Measurements from ENCODE around the gene CDH22. TPM values are rescaled to one million over a fixed set of nuclear protein-coding genes. Genes with fewer than 3 reads are reported as not detected.

The CDH22 gene
- total RNA-seq, 3 donors from 2014 or later: 0.13 to 0.32 (median 0.19) TPM

DNA sequence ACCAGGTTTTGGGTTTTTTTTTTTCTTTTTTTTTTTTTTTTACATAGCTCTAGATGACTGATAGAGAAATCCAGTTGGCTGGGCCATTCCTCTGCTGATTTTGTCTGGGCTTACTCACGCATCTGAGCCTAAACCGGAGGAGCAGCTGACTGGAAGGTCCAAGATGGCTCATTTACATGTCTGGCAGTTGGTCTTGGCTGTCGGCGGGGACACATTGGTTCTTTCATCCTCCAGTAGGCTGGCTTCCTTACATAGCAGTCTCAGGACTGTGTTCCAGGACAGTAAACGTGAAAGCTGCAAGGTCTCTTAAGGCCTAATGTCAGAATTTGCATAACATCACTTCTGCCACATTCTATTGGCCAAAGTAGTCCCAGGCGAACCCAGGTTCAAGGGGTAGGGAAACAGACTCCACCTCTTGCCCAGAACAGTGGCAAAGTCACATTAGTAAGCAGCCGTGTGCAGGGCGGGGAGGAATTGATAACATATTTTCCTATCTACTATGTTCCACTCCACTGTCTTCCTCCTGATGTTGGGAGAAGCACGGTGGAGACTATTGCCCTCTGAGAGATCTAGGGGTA is 87.0 kb downstream of the CDH22 start:
- H3K4me1 ChIP-seq (ENCODE audit: low read depth): no peaks in the 10 kb centered on the region
- intact Hi-C loops (cut with DNase I, micrococcal nuclease): no loop called here
- no peak for ATAC-seq

DNA sequence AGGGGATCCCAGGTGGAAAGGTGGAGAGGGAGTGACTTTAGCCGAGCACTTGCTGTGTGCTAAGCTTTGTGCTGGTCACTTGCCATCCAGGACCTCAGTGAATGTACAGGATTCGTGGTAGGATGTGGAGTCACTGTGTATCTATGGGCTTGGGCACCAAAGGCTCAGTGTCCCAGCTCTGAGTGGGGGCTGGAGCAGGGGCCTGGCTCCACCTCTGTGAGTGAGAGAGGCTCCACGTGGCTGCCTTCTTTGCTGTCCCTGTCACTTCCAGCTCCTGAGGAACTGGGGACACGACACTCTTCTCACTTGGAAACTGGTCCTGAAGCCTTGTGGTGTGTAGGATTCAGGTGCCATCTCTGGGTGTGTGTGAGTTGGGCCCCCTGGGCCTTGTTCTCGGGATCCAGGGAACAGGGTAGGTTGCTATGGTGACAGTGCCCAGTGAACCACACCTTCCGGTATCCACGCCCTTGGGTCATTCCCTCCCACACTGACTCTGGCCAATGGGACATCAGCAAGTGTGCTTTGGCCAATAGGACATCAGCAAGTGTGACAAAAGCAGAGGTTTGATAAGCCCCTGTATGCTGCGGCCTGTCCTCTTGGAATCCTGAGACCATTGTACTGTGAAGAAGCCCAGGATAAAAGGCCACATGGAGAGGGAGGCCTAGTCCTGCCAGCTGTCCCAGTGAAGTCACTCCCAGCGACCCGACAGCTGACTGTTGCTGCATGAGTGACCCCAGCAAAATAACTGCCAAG is 87.7 kb downstream of the CDH22 start:
- H3K4me3 ChIP-seq: no peak overlapping the region
- DNase-seq (no peak), ATAC-seq (peak; percentile 59)
- TF ChIP-seq, protein P1, sequence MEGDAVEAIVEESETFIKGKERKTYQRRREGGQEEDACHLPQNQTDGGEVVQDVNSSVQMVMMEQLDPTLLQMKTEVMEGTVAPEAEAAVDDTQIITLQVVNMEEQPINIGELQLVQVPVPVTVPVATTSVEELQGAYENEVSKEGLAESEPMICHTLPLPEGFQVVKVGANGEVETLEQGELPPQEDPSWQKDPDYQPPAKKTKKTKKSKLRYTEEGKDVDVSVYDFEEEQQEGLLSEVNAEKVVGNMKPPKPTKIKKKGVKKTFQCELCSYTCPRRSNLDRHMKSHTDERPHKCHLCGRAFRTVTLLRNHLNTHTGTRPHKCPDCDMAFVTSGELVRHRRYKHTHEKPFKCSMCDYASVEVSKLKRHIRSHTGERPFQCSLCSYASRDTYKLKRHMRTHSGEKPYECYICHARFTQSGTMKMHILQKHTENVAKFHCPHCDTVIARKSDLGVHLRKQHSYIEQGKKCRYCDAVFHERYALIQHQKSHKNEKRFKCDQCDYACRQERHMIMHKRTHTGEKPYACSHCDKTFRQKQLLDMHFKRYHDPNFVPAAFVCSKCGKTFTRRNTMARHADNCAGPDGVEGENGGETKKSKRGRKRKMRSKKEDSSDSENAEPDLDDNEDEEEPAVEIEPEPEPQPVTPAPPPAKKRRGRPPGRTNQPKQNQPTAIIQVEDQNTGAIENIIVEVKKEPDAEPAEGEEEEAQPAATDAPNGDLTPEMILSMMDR (IDR thresholded peaks at IDR 0.05): no peak
- H3K36me3 ChIP-seq (ENCODE audit: low read depth): no peaks in the 10 kb centered on the region
- intact Hi-C loops (cut with DNase I, micrococcal nuclease): no loop called here
- no peaks in the 10 kb centered on the region for H3K9me3 ChIP-seq
- no peaks in the 10 kb centered on the region for H3K4me1 ChIP-seq (ENCODE audit: low read depth)

More for the DNA sequence above, 87.0 kb downstream of the CDH22 start:
- Histone ChIP-seq H3K9me3 (no peaks in the 10 kb centered on the region), H3K4me3 (no peak overlapping the region), H3K36me3 (ENCODE audit: low read depth) (no peaks in the 10 kb centered on the region)
- TF ChIP-seq, protein P1 (IDR thresholded peaks at IDR 0.05): no peak
- DNase-seq: no peak

DNA sequence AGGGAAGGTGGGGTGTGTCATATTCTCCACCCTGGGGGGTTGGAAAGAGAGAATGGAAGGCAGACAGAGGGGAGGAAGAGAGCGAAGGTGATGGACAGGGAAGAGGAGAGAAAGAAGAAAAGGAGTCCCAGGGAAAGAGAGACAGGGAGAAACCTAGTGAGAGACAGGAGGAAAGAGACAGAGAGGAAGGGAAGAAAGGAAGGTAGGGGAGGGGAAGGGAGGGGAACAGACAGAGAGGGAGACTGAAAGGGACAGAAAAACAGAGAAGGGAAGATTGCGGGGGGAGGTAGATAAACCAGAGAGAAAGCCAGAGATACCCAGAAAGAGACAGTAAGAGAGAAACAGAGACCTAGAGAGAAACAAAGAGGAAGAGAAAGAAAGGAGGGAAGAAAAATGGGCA is 88.4 kb downstream of the CDH22 start:
- intact Hi-C loops (cut with DNase I, micrococcal nuclease): no loop called here
- TF ChIP-seq, protein P1 (IDR thresholded peaks at IDR 0.05): no peak
- Histone ChIP-seq H3K9me3 (no peaks in the 10 kb centered on the region), H3K4me3 (no peak overlapping the region), H3K4me1 (ENCODE audit: low read depth) (no peaks in the 10 kb centered on the region), H3K36me3 (ENCODE audit: low read depth) (no peaks in the 10 kb centered on the region)
- DNase-seq: no peak
- ATAC-seq: no peak

DNA sequence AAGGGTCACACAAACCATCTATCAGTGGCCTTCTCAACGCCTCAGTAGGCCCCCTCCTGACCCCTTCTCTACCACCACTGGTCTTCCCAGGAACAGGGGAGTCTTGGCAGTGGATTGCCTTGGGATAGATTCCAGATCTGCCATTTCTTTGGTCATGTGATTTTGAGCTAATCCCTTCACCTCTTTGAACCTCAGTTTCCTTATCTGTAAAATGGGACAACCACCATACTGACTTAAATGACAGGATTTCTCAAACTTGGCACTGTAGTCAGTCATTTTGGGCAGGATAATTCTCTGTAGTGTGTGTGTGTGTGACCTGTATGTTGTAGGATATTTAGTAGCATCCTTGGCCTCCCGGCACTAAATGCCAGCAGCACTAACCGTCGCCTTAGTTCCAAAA is 89.1 kb downstream of the CDH22 start:
- TF ChIP-seq, protein P1 (IDR thresholded peaks at IDR 0.05): no peak
- Histone ChIP-seq H3K4me1 (ENCODE audit: low read depth) (no peaks in the 10 kb centered on the region), H3K9me3 (no peaks in the 10 kb centered on the region), H3K4me3 (no peak overlapping the region), H3K36me3 (ENCODE audit: low read depth) (no peaks in the 10 kb centered on the region)
- DNase-seq (no peak), ATAC-seq (no peak)
- intact Hi-C loops (cut with DNase I, micrococcal nuclease): no loop called here

DNA sequence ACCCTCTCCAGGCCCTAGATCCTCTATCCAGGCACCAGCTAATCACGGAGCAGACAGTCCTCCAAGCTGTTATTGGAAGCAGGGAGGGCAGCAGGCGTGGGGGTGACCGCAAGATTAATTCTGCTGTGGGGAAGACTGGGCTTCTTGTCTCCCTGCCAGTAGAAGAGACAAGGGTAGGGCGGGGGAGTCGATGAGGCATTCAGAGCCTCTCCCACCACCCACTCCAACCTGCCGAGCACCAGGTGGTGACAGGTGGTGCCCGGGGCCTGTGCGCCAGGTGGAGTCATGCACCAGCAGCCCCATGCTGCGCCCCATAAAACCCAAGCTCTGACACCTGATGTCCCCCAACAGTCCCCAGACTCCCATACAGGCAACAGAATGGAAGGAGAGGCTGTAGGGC is 89.6 kb downstream of the CDH22 start:
- no peak for ATAC-seq
- TF ChIP-seq, protein P1 (IDR thresholded peaks at IDR 0.05): no peak
- intact Hi-C loops (cut with DNase I, micrococcal nuclease): no loop called here

More for the DNA sequence above, 89.6 kb downstream of the CDH22 start:
- DNase-seq: no peak
- Histone ChIP-seq H3K4me3 (no peak overlapping the region), H3K9me3 (no peaks in the 10 kb centered on the region), H3K36me3 (ENCODE audit: low read depth) (no peaks in the 10 kb centered on the region), H3K4me1 (ENCODE audit: low read depth) (no peaks in the 10 kb centered on the region)

Data from mucosa of descending colon (tissue), 3 donors.